ENCODE data around the gene IL17REL. TPM values are rescaled to one million over a fixed set of nuclear protein-coding genes. Genes with fewer than 3 reads are reported as not detected.

Gene IL17REL
- total RNA-seq, 4 donors from 2014 or later, result not detected

- DNase-seq, result no peak
- Histone ChIP-seq H3K4me1 (peaks cover 0 to 4% of the 10 kb centered on the region in 2 donors), H3K27ac (no peak overlapping the region), H3K27me3 (peaks cover 4% of the 10 kb centered on the region), H3K36me3 (no peaks in the 10 kb centered on the region), H3K9me3 (no peaks in the 10 kb centered on the region), H3K4me3 (replicated peaks in 1 of 3) (no peak overlapping the region)
- intact Hi-C loops (cut with DNase I), result no loop called here
- WGBS, 2 donors, result 94 to 95% methylated on average over 17 to 18 of the region's 32 CpGs
- no peak for TF ChIP-seq POLR2A (IDR thresholded peaks at IDR 0.05)
- no peak for TF ChIP-seq CTCF (IDR thresholded peaks at IDR 0.05)
Measured at GRCh38 chr22:50000587-50001387, 11.8 kb downstream of the IL17REL start.

- Histone ChIP-seq H3K36me3 (no peaks in the 10 kb centered on the region), H3K27me3 (peaks cover 4% of the 10 kb centered on the region), H3K27ac (no peak overlapping the region), H3K4me3 (replicated peaks in 1 of 3) (no peak overlapping the region), H3K9me3 (no peaks in the 10 kb centered on the region), H3K4me1 (peaks cover 0 to 4% of the 10 kb centered on the region in 2 donors)
- no peak for DNase-seq
- intact Hi-C loops (cut with DNase I), result no loop called here
- TF ChIP-seq POLR2A (IDR thresholded peaks at IDR 0.05) (no peak), CTCF (IDR thresholded peaks at IDR 0.05) (no peak)
- WGBS, 2 donors, result 51 to 67% methylated on average over 11 to 19 of the region's 41 CpGs
Measured at GRCh38 chr22:49999946-50000586, 12.5 kb downstream of the IL17REL start.

GRCh38 chr22:49999063-49999945 is 13.3 kb downstream of the IL17REL start:
- DNase-seq, result no peak
- Histone ChIP-seq H3K4me3 (replicated peaks in 1 of 3) (no peak overlapping the region), H3K9me3 (no peaks in the 10 kb centered on the region), H3K27ac (no peak overlapping the region), H3K27me3 (peaks cover 4% of the 10 kb centered on the region), H3K36me3 (no peaks in the 10 kb centered on the region), H3K4me1 (peaks cover 0 to 4% of the 10 kb centered on the region in 2 donors)
- TF ChIP-seq POLR2A (IDR thresholded peaks at IDR 0.05), result no peak
- TF ChIP-seq CTCF (IDR thresholded peaks at IDR 0.05), result no peak
- 45 to 76% methylated on average over 7 to 14 of the region's 70 CpGs for WGBS, 2 donors
- intact Hi-C loops (cut with DNase I), result no loop called here

- intact Hi-C loops (cut with DNase I), result no loop called here
- WGBS, 2 donors, result 92 to 93% methylated on average over 14 of the region's 14 CpGs
- peaks cover 4% of the 10 kb centered on the region for H3K27me3 ChIP-seq
Measured at GRCh38 chr22:49998718-49999062, 13.9 kb downstream of the IL17REL start.

More at GRCh38 chr22:49998718-49999062, 13.9 kb downstream of the IL17REL start:
- H3K9me3 ChIP-seq, result no peaks in the 10 kb centered on the region
- H3K4me3 ChIP-seq (replicated peaks in 1 of 3), result no peak overlapping the region
- no peak overlapping the region for H3K27ac ChIP-seq
- no peak for TF ChIP-seq CTCF (IDR thresholded peaks at IDR 0.05)
- no peak for TF ChIP-seq POLR2A (IDR thresholded peaks at IDR 0.05)
- no peaks in the 10 kb centered on the region for H3K36me3 ChIP-seq
- no peak for DNase-seq
- H3K4me1 ChIP-seq, result peaks cover 0 to 5% of the 10 kb centered on the region in 2 donors
